Pons (tissue), 1 donor: ENCODE results near the gene THBS1.

Source experiments
- DNase-seq: peaks from one replicate; pipeline ENCODE4 v3.0.0-alpha.2; 2016; ENCODE audit warnings: low spot score

THBS1 gene

GRCh38 chr15:39580485-39581241 lies at the start of gene THBS1:
THBS1 (plus strand) TSS chr15:39581079; CDS start chr15:39581858, 779 bp downstream.
- DNase-seq: no peak

GRCh38 chr15:39534996-39535395 lies 45.9 kb upstream of the THBS1 start:
- no peak for DNase-seq

GRCh38 chr15:39535466-39535865 lies 45.4 kb upstream of the THBS1 start:
- no peak for DNase-seq

- no peak for DNase-seq
Measured at GRCh38 chr15:39538936-39539335, 41.9 kb upstream of the THBS1 start.

- no peak for DNase-seq
Measured at GRCh38 chr15:39539466-39539865, 41.4 kb upstream of the THBS1 start.

GRCh38 chr15:39539973-39540558 lies 40.8 kb upstream of the THBS1 start:
- no peak for DNase-seq

GRCh38 chr15:39542385-39543065 lies 38.4 kb upstream of the THBS1 start:
- no peak for DNase-seq

GRCh38 chr15:39543651-39544050 lies 37.2 kb upstream of the THBS1 start:
- no peak for DNase-seq

GRCh38 chr15:39546842-39547241 lies 34.0 kb upstream of the THBS1 start:
- DNase-seq: no peak

GRCh38 chr15:39548561-39548960 lies 32.3 kb upstream of the THBS1 start:
- no peak for DNase-seq

- DNase-seq: no peak
Measured at GRCh38 chr15:39549912-39550311, 31.0 kb upstream of the THBS1 start.

GRCh38 chr15:39551476-39551875 lies 29.4 kb upstream of the THBS1 start:
- no peak for DNase-seq

- DNase-seq: no peak
Measured at GRCh38 chr15:39552556-39552955, 28.3 kb upstream of the THBS1 start.

GRCh38 chr15:39553947-39554693 lies 26.8 kb upstream of the THBS1 start:
- no peak for DNase-seq

GRCh38 chr15:39554746-39555387 lies 26.0 kb upstream of the THBS1 start:
- DNase-seq: no peak

- DNase-seq: no peak
Measured at GRCh38 chr15:39555885-39556284, 25.0 kb upstream of the THBS1 start.

- DNase-seq: no peak
Measured at GRCh38 chr15:39556461-39556860, 24.4 kb upstream of the THBS1 start.

- DNase-seq: no peak
Measured at GRCh38 chr15:39558421-39558820, 22.5 kb upstream of the THBS1 start.

GRCh38 chr15:39564972-39565665 lies 15.8 kb upstream of the THBS1 start:
- no peak for DNase-seq

- no peak for DNase-seq
Measured at GRCh38 chr15:39565851-39566250, 15.0 kb upstream of the THBS1 start.

GRCh38 chr15:39573287-39573686 lies 7.6 kb upstream of the THBS1 start:
- DNase-seq: no peak
